Endothelial cell of umbilical vein (primary cell): ENCODE results near the gene JMJD6. TPM values are rescaled to one million over a fixed set of nuclear protein-coding genes. Genes with fewer than 3 reads are reported as not detected.
A peak's percentile ranks its signal among the peaks of the same experiment; 100 is the strongest.

ENCODE experiments used
- BruUV-seq: library from RNA; stranded (reverse); fragments of 400-500 nt; replicated peaks from 2 replicates; lab custom pipeline; 2021; lab: Mats Ljungman, UMichigan
- CTCF ChIA-PET: fragments of 300-600, 350-600 bp; sonication (Branson Sonifier 250); formaldehyde crosslinking; loops from one replicate; lab custom pipeline; 2021; ENCODE audit warnings: antibody characterized with exemption, inconsistent platforms; lab: Charles Lee
- POLR2A ChIA-PET: fragments of 300-600, 350-600 bp; sonication (Branson Sonifier 250); formaldehyde crosslinking; loops from one replicate; lab custom pipeline; 2021; ENCODE audit warnings: antibody characterized with exemption, inconsistent platforms; lab: Charles Lee
- DNase-seq: peaks from one replicate; pipeline ENCODE4 v3.0.0-alpha.2; 2011; ENCODE audit warnings: low read depth, low spot score
- FAIRE-seq: peaks from 2 replicates; lab custom pipeline; 2011; peaks lifted over from hg19 to GRCh38; lab: Jason Lieb, UNC
- H2AFZ ChIP-seq: 2 replicates; pipeline ENCODE4 v1.6.0; 2012; ENCODE audit warnings: low read depth, low read length, control low read depth, inconsistent platforms
- H3K27ac ChIP-seq: 2 replicates; pipeline ENCODE4 v1.5.1; 2011; ENCODE audit warnings: low read depth, mild to moderate bottlenecking, control low read depth, low read length, moderate library complexity; ENCODE audit not compliant: insufficient read depth
- H3K27me3 ChIP-seq, 2 experiments: 2 replicates each; pipeline versions ENCODE4 v1.6.0 to v1.6.1; 2011; ENCODE audit warnings: low read length in 2 of 2, mixed read lengths in 1 of 2; ENCODE audit not compliant: control insufficient read depth in 2 of 2, insufficient read depth in 2 of 2
- H3K36me3 ChIP-seq, 2 experiments: 2 replicates in 1 of 2; 3 replicates in 1 of 2; pipeline ENCODE4 v1.5.1; 2011; ENCODE audit warnings: low read length in 2 of 2, mild to moderate bottlenecking in 1 of 2, moderate library complexity in 1 of 2; ENCODE audit not compliant: control insufficient read depth in 2 of 2, insufficient read depth in 2 of 2; ENCODE audit errors: extremely low read depth in 1 of 2
- H3K4me1 ChIP-seq: 3 replicates; pipeline ENCODE4 v1.5.1; 2011; ENCODE audit warnings: mild to moderate bottlenecking, low read length; ENCODE audit not compliant: control insufficient read depth, insufficient read depth; ENCODE audit errors: extremely low read depth
- H3K4me2 ChIP-seq: 2 replicates; pipeline ENCODE4 v1.6.1; 2011; ENCODE audit warnings: low read length, control low read depth, mixed read lengths; ENCODE audit not compliant: insufficient read depth
- H3K4me3 ChIP-seq, 3 experiments: fragments of 200-600 bp in 1 of 3; sonication (generic), shearing (Covaris generic) in 1 of 3; replicated peaks in 1 of 3; 2 replicates each; pipeline ENCODE4 v1.5.1; 2011 to 2016; ENCODE audit warnings: control low read depth in 3 of 3, low read length in 3 of 3, mild to moderate bottlenecking in 2 of 3, inconsistent platforms in 1 of 3, low read depth in 1 of 3, moderate library complexity in 1 of 3; ENCODE audit not compliant: insufficient read depth in 1 of 3
- H3K79me2 ChIP-seq: 2 replicates; pipeline ENCODE4 v1.6.0; 2012; ENCODE audit warnings: low read length, inconsistent platforms; ENCODE audit not compliant: control insufficient read depth, insufficient read depth
- H3K9ac ChIP-seq: replicated peaks from 2 replicates; pipeline ENCODE3; 2011; ENCODE audit warnings: low read length, control low read depth; ENCODE audit not compliant: insufficient read depth; ENCODE audit errors: extremely low read depth
- H3K9me1 ChIP-seq: replicated peaks from 3 replicates; pipeline ENCODE4 v1.6.0; 2011; ENCODE audit warnings: mild to moderate bottlenecking, low read length; ENCODE audit not compliant: control insufficient read depth, insufficient read depth; ENCODE audit errors: extremely low read depth
- H3K9me3 ChIP-seq: replicated peaks from 2 replicates; pipeline ENCODE4 v1.5.1; 2012; ENCODE audit warnings: low read length, inconsistent platforms; ENCODE audit not compliant: control insufficient read depth, insufficient read depth
- H4K20me1 ChIP-seq: replicated peaks from 2 replicates; pipeline ENCODE3; 2011; ENCODE audit warnings: mild to moderate bottlenecking, low read length; ENCODE audit not compliant: control insufficient read depth, insufficient read depth; ENCODE audit errors: extremely low read depth
- EZH2 ChIP-seq: IDR thresholded peaks from 2 replicates; pipeline ENCODE4 v1.6.1; 2012; ENCODE audit warnings: borderline replicate concordance, low read depth, mild to moderate bottlenecking, moderate library complexity, low read length, inconsistent platforms; ENCODE audit not compliant: severe bottlenecking
- GATA2 ChIP-seq: IDR thresholded peaks from 2 replicates; pipeline ENCODE4 v1.7.0; 2011; ENCODE audit warnings: low read depth, mild to moderate bottlenecking, moderate library complexity, mixed read lengths, low read length; ENCODE audit not compliant: insufficient read length, insufficient read depth
- MYC ChIP-seq: IDR thresholded peaks from one replicate; pipeline ENCODE4 v1.6.1; 2011; ENCODE audit warnings: mild to moderate bottlenecking, low read depth, low read length
- POLR2A ChIP-seq: IDR thresholded peaks from 2 replicates; pipeline ENCODE4 v1.6.1; 2012; ENCODE audit warnings: low read depth, mild to moderate bottlenecking, control low read depth, low read length
- POLR2AphosphoS5 ChIP-seq: IDR thresholded peaks from 2 replicates; pipeline ENCODE4 v1.6.1; 2012; ENCODE audit warnings: low read depth, mild to moderate bottlenecking, control low read depth, low read length, moderate library complexity; ENCODE audit not compliant: insufficient read depth
- dilution Hi-C: fragments of 300-500 bp; cut with MboI; formaldehyde crosslinking; loops from one replicate; pipeline ENCODE4 v1.15.0; 2019; ENCODE audit warnings: low sequenced_read_pairs; ENCODE audit not compliant: extremely low pct_ligation_motif_present
- intact Hi-C: fragments of 100-400 bp; cut with micrococcal nuclease; formaldehyde crosslinking; loops from one replicate; pipeline ENCODE4 v1.10.0; 2022
- polyA plus RNA-seq, 4 experiments: library from polyadenylated mRNA; depleted of rRNA in 3 of 4; stranded (reverse) in 3 of 4; unstranded in 1 of 4; fragments of >200 nt; gene quantifications; 2 replicates each; pipeline versions ENCODE4 v1.2.1 to v1.2.3, GENCODE V29; 2011 to 2012; ENCODE audit warnings: missing spikeins in 1 of 4
- total RNA-seq: library from RNA; stranded (reverse); gene quantifications from 2 replicates; pipeline ENCODE4 v1.2.3, GENCODE V29; 2021
- TF ChIP-seq, protein P1 (sequence below), 2 donors: IDR thresholded peaks; 1 replicate in 1 of 2; 2 replicates in 1 of 2; pipeline ENCODE4 v1.5.1; 2011; ENCODE audit warnings: low read length in 2 of 2, mild to moderate bottlenecking in 2 of 2, moderate library complexity in 2 of 2, control low read depth in 1 of 2, inconsistent platforms in 1 of 2, low read depth in 1 of 2; ENCODE audit not compliant: insufficient read depth in 1 of 2; ENCODE audit errors: extremely low read depth in 1 of 2

JMJD6 gene
- total and polyA plus RNA-seq, 2 donors (not counting 3 experiments of a cell fraction or from before 2014, with no cell fraction given), result 19.8 to 36.6 TPM

- DNase-seq (no peak), FAIRE-seq (no peak)
- H3K27me3 ChIP-seq, result peaks cover 0 to 2% of the 10 kb centered on the region in 2 experiments
- dilution Hi-C loops (no loop called here), intact Hi-C loops (no loop called here)
- no peaks in the 10 kb centered on the region for H3K79me2 ChIP-seq
- peak overlapping the region; percentile 72 for H2AFZ ChIP-seq
- H3K4me1 ChIP-seq, result peaks cover 11% of the 10 kb centered on the region
- peak overlapping the region; percentile 45 to 89 (median 47) for H3K4me3 ChIP-seq
- TF ChIP-seq MYC, result no peak
- TF ChIP-seq POLR2A, result peak; percentile 92
- H3K9ac ChIP-seq, result peak overlapping the region; percentile 67
- H3K4me2 ChIP-seq, result peak overlapping the region; percentile 83
- H3K9me1 ChIP-seq, result no peaks in the 10 kb centered on the region
- H3K27ac ChIP-seq, result peak overlapping the region; percentile 10
- POLR2A ChIA-PET, result interaction anchor here (0.6 to 1.8 kb wide), 4 partner anchors 66 to 153 kb away, joined by 3 to 7 read pairs (median 6); partner anchors contain the start of genes MFSD11 and SRSF2
- no peaks in the 10 kb centered on the region for H3K36me3 ChIP-seq
- BruUV-seq, result no TSS peak
- no peaks in the 10 kb centered on the region for H3K9me3 ChIP-seq
- no peaks in the 10 kb centered on the region for H4K20me1 ChIP-seq
- CTCF ChIA-PET, result interaction anchor here (0.8 to 3.0 kb wide), 7 partner anchors 10 to 149 kb away, joined by 3 to 30 read pairs (median 4); no protein-coding TSS in a partner anchor
Measured at GRCh38 chr17:76671912-76672262, 54.5 kb downstream of the JMJD6 start.

GRCh38 chr17:76671123-76671911 is 55.1 kb downstream of the JMJD6 start:
- FAIRE-seq (peak; percentile 99), DNase-seq (peak; percentile 100)
- H3K9ac ChIP-seq, result peak overlapping the region; percentile 67
- TF ChIP-seq GATA2 (no peak), EZH2 (no peak), POLR2A (peak; percentile 67), POLR2AphosphoS5 (peak; percentile 61), MYC (no peak)
- TF ChIP-seq, protein P1, sequence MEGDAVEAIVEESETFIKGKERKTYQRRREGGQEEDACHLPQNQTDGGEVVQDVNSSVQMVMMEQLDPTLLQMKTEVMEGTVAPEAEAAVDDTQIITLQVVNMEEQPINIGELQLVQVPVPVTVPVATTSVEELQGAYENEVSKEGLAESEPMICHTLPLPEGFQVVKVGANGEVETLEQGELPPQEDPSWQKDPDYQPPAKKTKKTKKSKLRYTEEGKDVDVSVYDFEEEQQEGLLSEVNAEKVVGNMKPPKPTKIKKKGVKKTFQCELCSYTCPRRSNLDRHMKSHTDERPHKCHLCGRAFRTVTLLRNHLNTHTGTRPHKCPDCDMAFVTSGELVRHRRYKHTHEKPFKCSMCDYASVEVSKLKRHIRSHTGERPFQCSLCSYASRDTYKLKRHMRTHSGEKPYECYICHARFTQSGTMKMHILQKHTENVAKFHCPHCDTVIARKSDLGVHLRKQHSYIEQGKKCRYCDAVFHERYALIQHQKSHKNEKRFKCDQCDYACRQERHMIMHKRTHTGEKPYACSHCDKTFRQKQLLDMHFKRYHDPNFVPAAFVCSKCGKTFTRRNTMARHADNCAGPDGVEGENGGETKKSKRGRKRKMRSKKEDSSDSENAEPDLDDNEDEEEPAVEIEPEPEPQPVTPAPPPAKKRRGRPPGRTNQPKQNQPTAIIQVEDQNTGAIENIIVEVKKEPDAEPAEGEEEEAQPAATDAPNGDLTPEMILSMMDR (IDR thresholded peaks at IDR 0.05; ENCODE audit: extremely low read depth in 1 of 2, insufficient read depth in 1 of 2, low read depth in 1 of 2, low read length in 2 of 2), result no peak
- ChIA-PET CTCF (interaction anchor here (0.8 to 3.0 kb wide), 7 partner anchors 11 to 149 kb away, joined by 3 to 30 read pairs (median 4); no protein-coding TSS in a partner anchor), POLR2A (interaction anchor here (0.6 to 1.8 kb wide), 5 partner anchors 11 to 153 kb away, joined by 3 to 7 read pairs (median 5); partner anchors contain the start of genes MFSD11 and SRSF2)
- intact Hi-C loops (no loop called here), dilution Hi-C loops (no loop called here)
- H3K9me3 ChIP-seq, result no peaks in the 10 kb centered on the region
- H3K36me3 ChIP-seq, result no peaks in the 10 kb centered on the region
- peaks cover 0 to 5% of the 10 kb centered on the region in 2 experiments for H3K27me3 ChIP-seq
- H3K4me2 ChIP-seq, result peak overlapping the region; percentile 68
- H3K79me2 ChIP-seq, result no peaks in the 10 kb centered on the region
- peaks cover 11% of the 10 kb centered on the region for H3K4me1 ChIP-seq
- BruUV-seq, result TSS peak; percentile 10
- no peaks in the 10 kb centered on the region for H4K20me1 ChIP-seq
- peak overlapping the region; percentile 51 for H3K27ac ChIP-seq
- H2AFZ ChIP-seq, result peak overlapping the region; percentile 97
- no peaks in the 10 kb centered on the region for H3K9me1 ChIP-seq
- peak overlapping the region in 2 of 3 experiments; percentile 19 to 89 for H3K4me3 ChIP-seq
